ENCODE results near the gene CHRM4. TPM values are rescaled to one million over a fixed set of nuclear protein-coding genes. Genes with fewer than 3 reads are reported as not detected.

Gene CHRM4
- total and polyA plus RNA-seq, 8 donors = 0.08 to 0.66 (median 0.22) TPM; not detected in 1

- TF ChIP-seq, protein P1, sequence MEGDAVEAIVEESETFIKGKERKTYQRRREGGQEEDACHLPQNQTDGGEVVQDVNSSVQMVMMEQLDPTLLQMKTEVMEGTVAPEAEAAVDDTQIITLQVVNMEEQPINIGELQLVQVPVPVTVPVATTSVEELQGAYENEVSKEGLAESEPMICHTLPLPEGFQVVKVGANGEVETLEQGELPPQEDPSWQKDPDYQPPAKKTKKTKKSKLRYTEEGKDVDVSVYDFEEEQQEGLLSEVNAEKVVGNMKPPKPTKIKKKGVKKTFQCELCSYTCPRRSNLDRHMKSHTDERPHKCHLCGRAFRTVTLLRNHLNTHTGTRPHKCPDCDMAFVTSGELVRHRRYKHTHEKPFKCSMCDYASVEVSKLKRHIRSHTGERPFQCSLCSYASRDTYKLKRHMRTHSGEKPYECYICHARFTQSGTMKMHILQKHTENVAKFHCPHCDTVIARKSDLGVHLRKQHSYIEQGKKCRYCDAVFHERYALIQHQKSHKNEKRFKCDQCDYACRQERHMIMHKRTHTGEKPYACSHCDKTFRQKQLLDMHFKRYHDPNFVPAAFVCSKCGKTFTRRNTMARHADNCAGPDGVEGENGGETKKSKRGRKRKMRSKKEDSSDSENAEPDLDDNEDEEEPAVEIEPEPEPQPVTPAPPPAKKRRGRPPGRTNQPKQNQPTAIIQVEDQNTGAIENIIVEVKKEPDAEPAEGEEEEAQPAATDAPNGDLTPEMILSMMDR (IDR thresholded peaks at IDR 0.05) = no peak
- FAIRE-seq = no peak
- intact Hi-C loops (cut with DNase I) = no loop called here
- WGBS, 2 donors = 86 to 93% methylated on average over 13 of the region's 13 CpGs
- DNase-seq = peak in 1 of 6 donors; percentile 22
- H3K27me3 ChIP-seq = no peaks in the 10 kb centered on the region
- no peak overlapping the region for H3K4me3 ChIP-seq
- H3K27ac ChIP-seq = no peak overlapping the region
- peaks cover 0 to 26% (median 13%) of the 10 kb centered on the region in 3 donors for H3K36me3 ChIP-seq
- H3K9me3 ChIP-seq = no peaks in the 10 kb centered on the region
- ATAC-seq = no peak
- H3K4me1 ChIP-seq = no peaks in the 10 kb centered on the region
These were observed 21.3 kb downstream of the CHRM4 start for GRCh38 chr11:46370253-46370652.

DNA sequence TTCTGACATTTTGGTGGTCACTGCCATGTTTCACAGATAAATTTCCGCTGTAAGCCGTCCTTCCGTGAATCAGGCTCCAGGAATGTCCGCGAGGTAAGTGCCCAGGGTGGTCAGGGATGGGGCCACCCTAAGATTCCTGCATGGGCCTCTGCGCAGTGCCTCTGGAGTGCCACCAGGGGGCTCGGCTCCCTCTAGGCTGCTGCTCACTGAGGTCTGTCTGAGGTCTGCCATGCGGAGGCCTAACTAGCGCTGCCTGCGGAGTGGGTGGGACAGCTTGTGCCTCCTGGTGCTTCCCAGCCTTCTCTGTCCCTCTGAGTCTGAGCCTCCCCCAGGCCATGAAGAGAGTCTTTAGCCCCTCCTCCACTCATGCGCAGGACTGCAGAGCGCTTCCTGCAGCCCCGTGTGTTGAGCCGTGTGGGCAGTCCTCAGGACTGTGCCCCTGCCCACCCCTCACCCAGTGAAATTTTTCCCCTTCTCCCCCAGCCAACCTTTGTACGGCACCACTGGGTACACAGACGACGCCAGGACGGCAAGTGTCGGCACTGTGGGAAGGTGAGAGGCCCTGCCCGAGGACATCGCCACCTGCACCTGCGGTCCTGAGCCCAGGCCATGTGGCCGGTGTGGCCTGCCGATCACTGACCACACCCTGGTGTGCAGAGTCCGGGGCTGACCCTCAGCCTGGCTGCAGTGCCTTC lies 22.0 kb downstream of the CHRM4 start:
- peak; percentile 44 to 71 (median 66) for ATAC-seq
- DNase-seq = peak in 2 of 6 donors; percentile 57 to 80
- H3K27me3 ChIP-seq = no peaks in the 10 kb centered on the region
- intact Hi-C loops (cut with DNase I) = no loop called here
- TF ChIP-seq, protein P1 (IDR thresholded peaks at IDR 0.05) = peak; percentile 66 to 87 (median 76)
- peaks cover 0 to 19% (median 7%) of the 10 kb centered on the region in 3 donors for H3K36me3 ChIP-seq
- H3K4me1 ChIP-seq = no peaks in the 10 kb centered on the region
- H3K4me3 ChIP-seq = no peak overlapping the region
- no peak overlapping the region for H3K27ac ChIP-seq
- H3K9me3 ChIP-seq = no peaks in the 10 kb centered on the region
- FAIRE-seq = no peak
- 75 to 80% methylated on average over 25 of the region's 25 CpGs for WGBS, 2 donors

- peaks cover 0 to 8% (median 7%) of the 10 kb centered on the region in 3 donors for H3K36me3 ChIP-seq
- no peak for DNase-seq
- WGBS, 2 donors = 71 to 75% methylated on average over 12 of the region's 12 CpGs
- no peak for FAIRE-seq
- ATAC-seq = no peak
- H3K27me3 ChIP-seq = no peaks in the 10 kb centered on the region
- intact Hi-C loops (cut with DNase I) = no loop called here
- H3K27ac ChIP-seq = no peak overlapping the region
- TF ChIP-seq, protein P1 (IDR thresholded peaks at IDR 0.05) = peak in 2 of 4 donors; percentile 2 to 21
- H3K4me1 ChIP-seq = peaks cover 0 to 6% (median 0%) of the 10 kb centered on the region in 3 donors
- no peak overlapping the region for H3K4me3 ChIP-seq
- no peaks in the 10 kb centered on the region for H3K9me3 ChIP-seq
These were observed 23.7 kb downstream of the CHRM4 start for GRCh38 chr11:46367916-46368267.

- WGBS, 2 donors = 39 to 44% methylated on average over 32 of the region's 32 CpGs
- H3K27ac ChIP-seq = no peak overlapping the region
- H3K36me3 ChIP-seq = peaks cover 0 to 8% (median 7%) of the 10 kb centered on the region in 3 donors
- intact Hi-C loops (cut with DNase I) = no loop called here
- FAIRE-seq = no peak
- H3K4me3 ChIP-seq = no peak overlapping the region
- peak; percentile 51 to 89 (median 67) for DNase-seq
- H3K4me1 ChIP-seq = peaks cover 0 to 11% (median 0%) of the 10 kb centered on the region in 3 donors
- TF ChIP-seq, protein P1 (IDR thresholded peaks at IDR 0.05) = peak; percentile 81 to 91 (median 86)
- H3K27me3 ChIP-seq = no peaks in the 10 kb centered on the region
- ATAC-seq = peak; percentile 69 to 85 (median 76)
- no peaks in the 10 kb centered on the region for H3K9me3 ChIP-seq
These were observed 24.2 kb downstream of the CHRM4 start for GRCh38 chr11:46367244-46367915.
